Neural cell (in vitro differentiated cells): ENCODE measurements around the gene POC5.

Experiments
- EP300 ChIP-seq: fragments of 450-650 bp; conservative IDR thresholded peaks from 2 replicates; pipeline ENCODE4 v1.6.1; 2014; ENCODE audit warnings: antibody characterized with exemption, mild to moderate bottlenecking, moderate library complexity; ENCODE audit not compliant: poor library complexity, severe bottlenecking
- TF ChIP-seq, protein P1 (sequence below): fragments of 450-650 bp; IDR thresholded peaks from 2 replicates; pipeline ENCODE4 v1.5.1; 2014; ENCODE audit warnings: antibody characterized with exemption, mild to moderate bottlenecking, moderate library complexity; ENCODE audit not compliant: poor library complexity, severe bottlenecking

DNA sequence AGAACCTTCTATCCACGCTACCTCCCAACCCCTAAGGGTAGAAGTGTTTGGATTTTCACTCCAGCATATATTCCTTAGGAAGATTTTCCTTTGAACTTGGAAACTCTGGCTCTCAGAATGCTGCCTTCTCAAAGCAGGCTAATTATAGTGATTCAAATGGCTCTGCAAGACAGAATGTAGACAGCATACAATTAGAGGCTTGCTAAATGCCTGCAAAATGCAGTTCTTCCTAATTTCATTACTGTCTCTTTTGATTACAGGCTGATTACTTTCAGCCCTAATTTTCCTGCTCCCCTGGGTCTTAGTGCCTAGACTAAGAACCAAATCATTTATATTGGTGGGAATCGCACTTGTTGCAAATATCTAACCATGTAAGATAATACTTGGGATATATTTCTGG lies 55.2 kb downstream of the POC5 start:
- TF ChIP-seq, protein P1, sequence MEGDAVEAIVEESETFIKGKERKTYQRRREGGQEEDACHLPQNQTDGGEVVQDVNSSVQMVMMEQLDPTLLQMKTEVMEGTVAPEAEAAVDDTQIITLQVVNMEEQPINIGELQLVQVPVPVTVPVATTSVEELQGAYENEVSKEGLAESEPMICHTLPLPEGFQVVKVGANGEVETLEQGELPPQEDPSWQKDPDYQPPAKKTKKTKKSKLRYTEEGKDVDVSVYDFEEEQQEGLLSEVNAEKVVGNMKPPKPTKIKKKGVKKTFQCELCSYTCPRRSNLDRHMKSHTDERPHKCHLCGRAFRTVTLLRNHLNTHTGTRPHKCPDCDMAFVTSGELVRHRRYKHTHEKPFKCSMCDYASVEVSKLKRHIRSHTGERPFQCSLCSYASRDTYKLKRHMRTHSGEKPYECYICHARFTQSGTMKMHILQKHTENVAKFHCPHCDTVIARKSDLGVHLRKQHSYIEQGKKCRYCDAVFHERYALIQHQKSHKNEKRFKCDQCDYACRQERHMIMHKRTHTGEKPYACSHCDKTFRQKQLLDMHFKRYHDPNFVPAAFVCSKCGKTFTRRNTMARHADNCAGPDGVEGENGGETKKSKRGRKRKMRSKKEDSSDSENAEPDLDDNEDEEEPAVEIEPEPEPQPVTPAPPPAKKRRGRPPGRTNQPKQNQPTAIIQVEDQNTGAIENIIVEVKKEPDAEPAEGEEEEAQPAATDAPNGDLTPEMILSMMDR, result no peak
- TF ChIP-seq EP300, result no peak
